Muscle of leg (tissue), 16 donors: ENCODE data around the gene SPANXD. TPM values are rescaled to one million over a fixed set of nuclear protein-coding genes. Genes with fewer than 3 reads are reported as not detected.
"Not testable (repeated sequence)": the region's sequence is repeated elsewhere in the genome, so short reads cannot be mapped to it uniquely, and the experiment has no call there.

ENCODE experiments used
- DNase-seq: peaks from one replicate; pipeline ENCODE4 v3.0.0; 2013
- H3K27ac ChIP-seq: one replicate; pipeline ENCODE4 v1.5.1; 2013; ENCODE audit warnings: mild to moderate bottlenecking, low read length, control low read depth
- H3K27me3 ChIP-seq: one replicate; pipeline ENCODE4 v1.6.1; 2013; ENCODE audit warnings: low read length; ENCODE audit not compliant: control insufficient read depth, insufficient read depth
- H3K36me3 ChIP-seq: one replicate; pipeline ENCODE4 v1.6.1; 2013; ENCODE audit warnings: low read length; ENCODE audit not compliant: control insufficient read depth, insufficient read depth
- H3K4me1 ChIP-seq: one replicate; pipeline ENCODE4 v1.6.1; 2013; ENCODE audit warnings: low read length; ENCODE audit not compliant: control insufficient read depth, insufficient read depth
- H3K4me3 ChIP-seq: one replicate; pipeline ENCODE4 v1.5.1; 2013; ENCODE audit warnings: low read length, control low read depth
- H3K9me3 ChIP-seq: replicated peaks from 2 replicates; pipeline ENCODE4 v1.6.1; 2013; ENCODE audit warnings: low read depth, low read length; ENCODE audit not compliant: control insufficient read depth
- WGBS: methylation state at CpG from one replicate; pipeline ENCODE4 v1.1.5; 2013; ENCODE audit warnings: missing lambda C conversion rate; ENCODE audit not compliant: insufficient coverage; 5-methylcytosine and 5-hydroxymethylcytosine counted together
- long read RNA-seq, 11 donors: transcript quantifications; one replicate each; lab custom pipeline, GENCODE V29; 2026
- polyA plus RNA-seq, 8 donors: library from polyadenylated mRNA; unstranded; fragments of 120-200 nt; gene quantifications; one replicate each; pipeline versions ENCODE4 v1.2.1 to v1.2.3, GENCODE V29; 2013; ENCODE audit warnings: inconsistent platforms in 1 of 8, low replicate concordance in 1 of 8; ENCODE audit not compliant: insufficient read length in 8 of 8, insufficient read depth in 1 of 8
- total RNA-seq: library from RNA; stranded (reverse); fragments of 120-200 nt; gene quantifications from one replicate; pipeline ENCODE4 v1.2.4, GENCODE V29; 2013

SPANXD gene, protein sequence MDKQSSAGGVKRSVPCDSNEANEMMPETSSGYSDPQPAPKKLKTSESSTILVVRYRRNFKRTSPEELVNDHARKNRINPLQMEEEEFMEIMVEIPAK
- total RNA-seq (not detected), polyA plus RNA-seq (not detected)
- long read RNA-seq, donor 1: 0 reads
- long read RNA-seq, donor 2: 0 reads
- long read RNA-seq, donor 3: 0 reads
- long read RNA-seq, donor 4: 0 reads
- long read RNA-seq, donor 5: 0 reads
- long read RNA-seq, donor 6: 0 reads
- long read RNA-seq, donor 7: 0 reads
- long read RNA-seq, donor 8: 0 reads
- long read RNA-seq, donor 9: 0 reads
- long read RNA-seq, donor 10: 0 reads
- long read RNA-seq, donor 11: 0 reads

DNA sequence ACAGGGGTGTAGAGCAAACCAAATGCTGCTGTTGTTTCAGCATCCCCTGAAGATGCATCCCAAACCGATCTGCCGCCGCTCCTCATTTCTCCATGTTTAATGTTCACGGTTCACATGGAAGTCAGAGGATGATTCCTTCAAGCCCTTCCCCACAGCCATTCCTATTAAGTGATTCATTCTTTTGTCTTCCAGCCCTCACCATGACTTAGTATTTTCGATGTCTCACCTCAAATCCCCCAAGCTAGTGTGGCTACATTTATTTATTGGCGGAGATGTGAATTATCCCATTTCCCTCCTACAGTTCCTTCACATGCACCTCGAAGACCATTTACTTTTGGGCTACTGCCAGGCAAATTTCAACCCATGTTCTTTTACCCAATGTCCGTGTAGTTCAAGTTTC is at the start of gene SPANXD:
TSS of gene SPANXD (minus strand) at position 101 of the 400 bp plus-strand sequence. CDS start 334 bp downstream, outside the sequence.
- not testable (repeated sequence) for H3K9me3 ChIP-seq, H3K4me3 ChIP-seq, H3K27ac ChIP-seq, DNase-seq, H3K4me1 ChIP-seq, H3K36me3 ChIP-seq, H3K27me3 ChIP-seq
- WGBS: no CpG with 5 or more reads among the region's 8 CpGs

DNA sequence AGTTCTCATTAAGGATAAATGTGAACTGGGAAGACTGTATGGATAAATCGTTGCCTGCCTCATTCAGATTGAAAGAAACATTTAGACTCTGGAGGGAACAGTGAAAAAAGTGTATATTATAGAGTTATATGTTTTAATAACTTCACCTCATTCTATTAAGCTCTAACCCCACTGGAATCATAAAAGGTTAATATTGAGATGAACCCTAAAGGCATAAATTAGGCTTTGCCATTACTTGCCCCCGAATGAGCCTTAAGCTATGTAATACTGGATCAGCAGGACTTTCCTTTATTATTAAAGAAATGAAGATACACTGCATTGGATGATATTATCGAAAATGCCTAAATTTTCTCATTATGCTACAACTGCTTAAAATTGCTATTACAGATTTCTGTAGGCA is 44.1 kb upstream of the SPANXD start:
- WGBS: no CpG with 5 or more reads among the region's 3 CpGs

DNA sequence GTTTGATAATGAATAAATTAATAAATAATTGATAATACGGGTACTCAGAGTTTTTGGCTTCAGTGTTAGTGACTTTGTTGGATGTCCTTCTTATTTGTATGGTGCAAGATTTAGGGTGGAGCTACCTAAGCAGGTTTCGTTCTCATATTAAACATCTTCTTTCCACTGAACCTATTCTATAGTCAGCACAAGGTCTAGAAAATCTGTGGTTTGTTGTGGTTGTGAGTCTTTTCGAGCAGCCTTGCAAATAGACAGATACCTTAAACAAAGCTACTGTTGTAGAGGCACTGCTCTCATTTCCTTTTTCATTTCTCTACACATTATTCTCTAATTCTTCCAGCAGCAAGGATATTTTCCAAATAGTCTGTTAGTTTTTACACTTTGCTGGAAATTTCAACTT is 38.1 kb upstream of the SPANXD start:
- no peaks in the 10 kb centered on the region for H3K27me3 ChIP-seq
- no peaks in the 10 kb centered on the region for H3K9me3 ChIP-seq
- no peak for DNase-seq
- no peak overlapping the region for H3K4me3 ChIP-seq
- no peaks in the 10 kb centered on the region for H3K4me1 ChIP-seq
- no peak overlapping the region for H3K27ac ChIP-seq
- H3K36me3 ChIP-seq: no peaks in the 10 kb centered on the region
- no CpG with 5 or more reads among the region's 3 CpGs for WGBS

More for the DNA sequence above, 44.1 kb upstream of the SPANXD start:
- H3K27me3 ChIP-seq: no peaks in the 10 kb centered on the region
- H3K9me3 ChIP-seq: no peaks in the 10 kb centered on the region
- H3K27ac ChIP-seq: no peak overlapping the region
- no peak overlapping the region for H3K4me3 ChIP-seq
- DNase-seq: no peak
- no peaks in the 10 kb centered on the region for H3K4me1 ChIP-seq
- no peaks in the 10 kb centered on the region for H3K36me3 ChIP-seq

DNA sequence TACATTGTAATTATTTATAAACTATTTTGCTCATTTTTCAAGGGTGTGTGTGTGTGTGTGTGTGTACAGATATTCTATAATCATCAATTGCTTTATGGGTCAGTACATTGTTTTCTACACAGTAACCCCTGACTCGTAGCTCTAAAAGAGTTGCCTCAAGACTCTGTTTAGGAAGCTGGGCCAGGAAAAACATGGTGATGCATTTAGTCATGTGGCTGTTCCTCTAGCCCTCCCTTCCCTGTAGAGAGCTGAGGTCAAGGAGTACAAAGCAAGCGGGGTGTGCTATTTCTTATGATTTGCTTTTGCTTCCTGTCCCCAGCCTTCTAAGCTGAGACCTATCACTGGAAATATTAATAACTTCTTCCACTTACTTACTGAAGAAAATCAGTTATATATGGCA is 34.8 kb upstream of the SPANXD start:
- no peak for DNase-seq
- H3K4me3 ChIP-seq: no peak overlapping the region
- no CpG with 5 or more reads among the region's 2 CpGs for WGBS
- no peaks in the 10 kb centered on the region for H3K9me3 ChIP-seq
- no peaks in the 10 kb centered on the region for H3K4me1 ChIP-seq
- no peak overlapping the region for H3K27ac ChIP-seq
- no peaks in the 10 kb centered on the region for H3K27me3 ChIP-seq
- no peaks in the 10 kb centered on the region for H3K36me3 ChIP-seq

DNA sequence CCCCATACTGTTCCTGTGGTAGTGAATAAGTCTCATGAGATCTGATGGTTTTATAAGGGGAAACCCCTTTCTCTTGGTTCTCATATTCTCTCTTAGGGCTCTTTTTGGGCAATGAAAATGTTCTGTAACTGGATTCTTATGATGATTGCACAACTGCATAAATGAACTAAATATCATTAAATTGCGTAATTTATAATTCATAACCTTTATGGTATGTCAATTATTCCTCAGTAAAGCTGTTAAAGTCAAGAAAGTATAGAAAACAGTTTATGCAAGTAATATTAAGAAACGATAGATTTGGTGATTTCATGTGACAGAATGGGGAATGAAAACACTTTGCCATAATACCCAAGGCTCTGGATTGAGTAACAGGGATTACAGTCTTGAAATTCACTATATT is 33.5 kb upstream of the SPANXD start:
- no peak overlapping the region for H3K27ac ChIP-seq
- no peak overlapping the region for H3K4me3 ChIP-seq
- WGBS: no CpG with 5 or more reads among the region's 2 CpGs

DNA sequence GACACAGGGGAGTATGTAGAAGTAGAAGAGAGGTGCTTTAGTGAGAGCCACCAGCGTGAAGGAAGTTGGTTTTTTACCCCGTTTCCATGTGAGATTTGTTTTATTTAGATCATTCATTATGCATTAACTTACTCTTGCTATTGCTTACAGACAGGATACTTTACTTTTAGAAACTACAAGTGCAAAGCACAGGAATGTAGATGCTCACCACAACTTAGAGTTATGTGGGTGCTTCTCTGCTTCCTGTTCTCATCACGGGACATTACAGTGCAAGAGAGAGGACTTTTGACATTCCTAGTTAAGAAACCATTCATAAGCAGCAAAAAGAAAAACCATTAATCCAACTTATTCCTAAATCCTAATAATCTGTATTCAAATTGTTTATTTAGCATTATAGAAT is 25.6 kb upstream of the SPANXD start:
- Histone ChIP-seq H3K4me1 (no peaks in the 10 kb centered on the region), H3K27me3 (no peaks in the 10 kb centered on the region), H3K9me3 (no peaks in the 10 kb centered on the region), H3K4me3 (no peak overlapping the region), H3K36me3 (no peaks in the 10 kb centered on the region), H3K27ac (no peak overlapping the region)
- DNase-seq: no peak
- 80% methylated on average over 1 of the region's 3 CpGs for WGBS

More for the DNA sequence above, 33.5 kb upstream of the SPANXD start:
- H3K36me3 ChIP-seq: no peaks in the 10 kb centered on the region
- no peaks in the 10 kb centered on the region for H3K4me1 ChIP-seq
- no peaks in the 10 kb centered on the region for H3K27me3 ChIP-seq
- no peaks in the 10 kb centered on the region for H3K9me3 ChIP-seq
- DNase-seq: no peak

DNA sequence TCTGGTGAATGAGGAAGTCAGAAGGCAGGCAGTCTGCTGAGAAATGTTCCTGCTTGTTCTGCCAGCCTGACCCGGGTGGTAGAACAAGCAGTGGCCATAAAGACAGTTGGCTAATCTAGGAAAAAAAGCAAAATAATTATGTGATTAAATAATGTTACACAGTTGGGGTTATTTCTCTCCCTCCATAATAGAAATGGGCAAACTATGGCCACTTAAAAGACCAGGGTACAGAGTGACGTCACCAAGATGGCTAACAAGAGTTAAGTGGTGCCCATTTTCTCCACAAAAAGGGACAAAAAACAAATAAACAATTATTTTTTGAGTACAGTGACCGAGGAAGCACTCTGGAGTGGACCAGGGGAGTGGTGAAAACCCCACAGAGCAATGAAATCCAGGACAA is 16.1 kb upstream of the SPANXD start:
- Histone ChIP-seq H3K9me3 (no peaks in the 10 kb centered on the region), H3K27ac (no peak overlapping the region), H3K36me3 (no peaks in the 10 kb centered on the region), H3K4me1 (no peaks in the 10 kb centered on the region), H3K27me3 (peaks cover 2% of the 10 kb centered on the region), H3K4me3 (no peak overlapping the region)
- DNase-seq: no peak
- WGBS: no CpG with 5 or more reads among the region's 3 CpGs

DNA sequence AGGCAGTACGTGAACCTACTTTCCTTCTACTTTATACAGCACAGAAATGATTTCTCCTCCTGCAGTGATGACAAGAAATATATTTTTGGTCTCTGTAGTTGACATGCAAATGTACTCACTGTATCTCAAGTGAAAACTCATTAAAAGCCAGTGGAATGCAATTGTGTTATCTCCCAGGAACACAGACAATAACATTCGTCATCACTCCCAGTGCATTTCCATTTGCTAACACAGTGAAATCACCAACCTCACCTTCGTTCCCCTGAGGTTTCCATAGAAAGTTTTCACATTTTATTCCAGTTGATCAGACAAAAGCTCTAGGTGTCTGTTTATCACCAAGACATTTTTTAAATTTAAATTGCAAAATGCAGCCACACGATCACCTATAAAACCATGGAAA is 2.5 kb upstream of the SPANXD start:
- DNase-seq: no peak
- no peaks in the 10 kb centered on the region for H3K4me1 ChIP-seq
- H3K27me3 ChIP-seq: no peaks in the 10 kb centered on the region
- no peak overlapping the region for H3K4me3 ChIP-seq
- WGBS: 87% methylated on average over 2 of the region's 4 CpGs
- no peaks in the 10 kb centered on the region for H3K36me3 ChIP-seq
- no peak overlapping the region for H3K27ac ChIP-seq
- no peaks in the 10 kb centered on the region for H3K9me3 ChIP-seq

DNA sequence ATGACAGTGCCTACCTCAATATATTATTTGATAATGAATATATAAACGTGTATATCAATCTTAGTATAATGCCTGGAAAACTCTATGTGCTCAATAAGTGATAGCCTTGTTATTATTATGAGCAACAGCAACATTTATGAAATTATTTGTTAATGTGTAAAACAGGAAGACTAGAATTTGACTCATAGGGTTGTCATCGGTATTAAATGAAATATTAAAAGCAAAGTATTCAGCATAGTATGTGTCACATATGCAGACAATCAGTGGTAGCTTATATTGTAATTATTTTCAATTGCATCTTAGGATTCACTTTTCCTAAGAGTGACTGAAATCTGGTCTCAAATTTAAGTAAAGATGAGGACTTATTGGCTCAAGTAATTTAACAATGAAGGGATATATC is 24.6 kb downstream of the SPANXD start:
- H3K4me1 ChIP-seq: no peaks in the 10 kb centered on the region
- no peak overlapping the region for H3K27ac ChIP-seq
- no peaks in the 10 kb centered on the region for H3K36me3 ChIP-seq
- no peaks in the 10 kb centered on the region for H3K27me3 ChIP-seq
- H3K4me3 ChIP-seq: no peak overlapping the region
- DNase-seq: no peak
- WGBS: no CpG with 5 or more reads among the region's 2 CpGs
- H3K9me3 ChIP-seq: no peaks in the 10 kb centered on the region

DNA sequence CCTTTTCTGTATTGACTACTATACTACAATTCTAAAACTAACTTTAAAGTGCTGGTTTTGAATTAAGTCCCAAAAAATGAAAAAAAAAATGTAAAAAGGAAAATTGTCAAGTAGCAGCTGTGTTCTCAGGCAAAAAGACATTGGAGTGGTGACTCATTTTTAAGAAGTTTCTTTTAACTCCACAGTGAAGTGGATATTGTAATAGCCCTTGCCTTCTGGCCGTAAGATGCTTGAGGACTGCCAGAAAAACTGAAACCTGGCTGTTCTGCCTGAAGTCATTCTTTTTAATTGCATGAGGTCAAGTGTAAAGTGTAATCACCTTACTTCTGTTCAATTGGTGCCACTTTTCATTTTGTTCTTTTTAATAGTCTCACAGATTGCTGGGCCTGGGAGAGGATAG is 28.9 kb downstream of the SPANXD start:
- WGBS: no CpG with 5 or more reads among the region's 1 CpG
- H3K36me3 ChIP-seq: no peaks in the 10 kb centered on the region
- H3K27ac ChIP-seq: no peak overlapping the region
- no peaks in the 10 kb centered on the region for H3K4me1 ChIP-seq
- H3K27me3 ChIP-seq: no peaks in the 10 kb centered on the region
- no peak overlapping the region for H3K4me3 ChIP-seq
- peak; percentile 7 for DNase-seq
- no peaks in the 10 kb centered on the region for H3K9me3 ChIP-seq

DNA sequence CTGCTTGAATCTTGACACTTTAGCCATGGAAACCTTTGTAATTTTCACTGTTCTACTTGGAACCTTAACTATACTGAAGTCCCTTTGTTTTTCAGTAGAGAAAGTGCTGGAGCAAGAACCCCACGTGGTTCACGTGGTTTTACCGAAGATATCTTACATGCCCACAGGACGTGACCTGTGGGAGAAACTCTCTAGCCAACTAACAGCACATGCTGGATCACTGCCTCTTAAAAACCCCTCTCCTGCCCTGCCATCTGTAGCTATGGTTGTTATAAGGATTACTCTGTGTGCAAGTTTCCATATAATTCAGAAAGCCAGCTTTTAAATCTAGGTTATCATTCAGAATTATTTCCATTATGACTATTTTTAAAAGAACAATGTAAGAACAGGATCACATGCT is 30.2 kb downstream of the SPANXD start:
- Histone ChIP-seq H3K4me3 (no peak overlapping the region), H3K36me3 (no peaks in the 10 kb centered on the region), H3K27ac (no peak overlapping the region), H3K9me3 (no peaks in the 10 kb centered on the region), H3K27me3 (no peaks in the 10 kb centered on the region), H3K4me1 (no peaks in the 10 kb centered on the region)
- no CpG with 5 or more reads among the region's 4 CpGs for WGBS
- DNase-seq: no peak
